ENCODE results near the gene GDF7.

The GDF7 gene

GRCh38 chr2:20624156-20624883 is 42.6 kb upstream of the GDF7 start:
- no peak overlapping the region for H3K4me3 ChIP-seq (replicated peaks; ENCODE audit: low read depth, low read length)
- TF ChIP-seq, protein P1, sequence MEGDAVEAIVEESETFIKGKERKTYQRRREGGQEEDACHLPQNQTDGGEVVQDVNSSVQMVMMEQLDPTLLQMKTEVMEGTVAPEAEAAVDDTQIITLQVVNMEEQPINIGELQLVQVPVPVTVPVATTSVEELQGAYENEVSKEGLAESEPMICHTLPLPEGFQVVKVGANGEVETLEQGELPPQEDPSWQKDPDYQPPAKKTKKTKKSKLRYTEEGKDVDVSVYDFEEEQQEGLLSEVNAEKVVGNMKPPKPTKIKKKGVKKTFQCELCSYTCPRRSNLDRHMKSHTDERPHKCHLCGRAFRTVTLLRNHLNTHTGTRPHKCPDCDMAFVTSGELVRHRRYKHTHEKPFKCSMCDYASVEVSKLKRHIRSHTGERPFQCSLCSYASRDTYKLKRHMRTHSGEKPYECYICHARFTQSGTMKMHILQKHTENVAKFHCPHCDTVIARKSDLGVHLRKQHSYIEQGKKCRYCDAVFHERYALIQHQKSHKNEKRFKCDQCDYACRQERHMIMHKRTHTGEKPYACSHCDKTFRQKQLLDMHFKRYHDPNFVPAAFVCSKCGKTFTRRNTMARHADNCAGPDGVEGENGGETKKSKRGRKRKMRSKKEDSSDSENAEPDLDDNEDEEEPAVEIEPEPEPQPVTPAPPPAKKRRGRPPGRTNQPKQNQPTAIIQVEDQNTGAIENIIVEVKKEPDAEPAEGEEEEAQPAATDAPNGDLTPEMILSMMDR (IDR thresholded peaks at IDR 0.05; ENCODE audit: low read length, missing control alignments), result no peak
- no peak for DNase-seq (ENCODE audit: low read depth)

DNA sequence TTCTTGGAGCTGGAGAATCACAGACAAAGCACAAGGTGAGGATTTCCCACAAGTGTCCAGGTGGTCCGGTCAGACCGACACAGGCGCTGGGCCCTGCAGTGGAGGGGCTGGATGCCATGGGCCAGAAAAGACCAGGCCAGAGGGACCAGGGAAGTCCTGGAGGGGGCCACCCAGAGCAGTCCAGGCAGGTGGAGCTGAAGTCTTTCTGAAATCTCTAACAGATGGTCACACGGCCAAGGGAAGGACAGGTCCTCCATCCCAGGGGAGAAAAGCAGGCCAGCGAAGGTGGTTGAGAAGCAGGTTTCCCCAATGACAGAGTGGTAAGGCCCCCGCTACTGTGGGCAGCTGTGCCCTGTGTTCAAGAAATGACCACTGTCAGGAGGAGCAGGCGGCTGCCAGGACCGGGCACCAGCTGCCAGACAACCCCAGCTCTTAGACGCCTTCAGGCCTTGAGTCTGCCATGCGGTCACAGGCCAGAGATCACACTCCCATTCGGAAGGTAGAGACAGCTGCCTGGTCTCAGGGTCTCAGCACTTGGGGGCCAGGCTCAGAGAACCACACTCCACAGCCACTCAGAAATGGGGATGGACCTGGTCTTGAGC is 42.0 kb upstream of the GDF7 start:
- TF ChIP-seq, protein P1 (IDR thresholded peaks at IDR 0.05; ENCODE audit: low read length, missing control alignments), result no peak
- DNase-seq (ENCODE audit: low read depth), result no peak
- no peak overlapping the region for H3K4me3 ChIP-seq (replicated peaks; ENCODE audit: low read depth, low read length)

- no peak for DNase-seq (ENCODE audit: low read depth)
- TF ChIP-seq, protein P1 (IDR thresholded peaks at IDR 0.05; ENCODE audit: low read length, missing control alignments), result no peak
- H3K4me3 ChIP-seq (replicated peaks; ENCODE audit: low read depth, low read length), result no peak overlapping the region
Observed at GRCh38 chr2:20625491-20626391, 41.2 kb upstream of the GDF7 start.

- H3K4me3 ChIP-seq (replicated peaks; ENCODE audit: low read depth, low read length), result no peak overlapping the region
- DNase-seq (ENCODE audit: low read depth), result no peak
- TF ChIP-seq, protein P1 (IDR thresholded peaks at IDR 0.05; ENCODE audit: low read length, missing control alignments), result no peak
Observed at GRCh38 chr2:20626392-20626697, 40.6 kb upstream of the GDF7 start.

GRCh38 chr2:20626698-20627513 is 40.0 kb upstream of the GDF7 start:
- TF ChIP-seq, protein P1 (IDR thresholded peaks at IDR 0.05; ENCODE audit: low read length, missing control alignments), result no peak
- H3K4me3 ChIP-seq (replicated peaks; ENCODE audit: low read depth, low read length), result no peak overlapping the region
- DNase-seq (ENCODE audit: low read depth), result no peak

GRCh38 chr2:20627712-20628380 is 39.1 kb upstream of the GDF7 start:
- TF ChIP-seq, protein P1 (IDR thresholded peaks at IDR 0.05; ENCODE audit: low read length, missing control alignments), result no peak

More at GRCh38 chr2:20627712-20628380, 39.1 kb upstream of the GDF7 start:
- H3K4me3 ChIP-seq (replicated peaks; ENCODE audit: low read depth, low read length), result no peak overlapping the region
- DNase-seq (ENCODE audit: low read depth), result no peak
